ENCODE results near the gene SNAI1.
A peak's percentile ranks its signal among the peaks of the same experiment; 100 is the strongest.
"Not testable (repeated sequence)": the region's sequence is repeated elsewhere in the genome, so short reads cannot be mapped to it uniquely, and the experiment has no call there.

SNAI1 gene

GRCh38 chr20:49982346-49983122 lies at the start of gene SNAI1:
TSS of gene SNAI1 (plus strand) at chr20:49982980. CDS start at chr20:49983060, 80 bp downstream.
- DNase-seq = peak; percentile 93

GRCh38 chr20:49935746-49936152 lies 47.0 kb upstream of the SNAI1 start:
- DNase-seq = no peak

GRCh38 chr20:49936153-49937026 lies 46.4 kb upstream of the SNAI1 start, which contains the start of gene RNF114:
TSS of gene RNF114 (plus strand) at chr20:49936397. CDS start at chr20:49936413, 16 bp downstream.
- peak; percentile 96 for DNase-seq

- DNase-seq = no peak
Measured at GRCh38 chr20:49937027-49937929, 45.5 kb upstream of the SNAI1 start.

GRCh38 chr20:49938173-49939163 lies 44.3 kb upstream of the SNAI1 start:
- DNase-seq = peak; percentile 82

- DNase-seq = no peak
Measured at GRCh38 chr20:49941456-49941855, 41.3 kb upstream of the SNAI1 start.

- DNase-seq = no peak
Measured at GRCh38 chr20:49942303-49942702, 40.5 kb upstream of the SNAI1 start.

- DNase-seq = no peak
Measured at GRCh38 chr20:49942942-49943341, 39.8 kb upstream of the SNAI1 start.

GRCh38 chr20:49945306-49945700 lies 37.5 kb upstream of the SNAI1 start:
- DNase-seq = no peak

- no peak for DNase-seq
Measured at GRCh38 chr20:49945701-49946477, 36.9 kb upstream of the SNAI1 start.

GRCh38 chr20:49948178-49948577 lies 34.6 kb upstream of the SNAI1 start:
- DNase-seq = no peak

GRCh38 chr20:49948809-49949507 lies 33.8 kb upstream of the SNAI1 start:
- DNase-seq = no peak

GRCh38 chr20:49951151-49951550 lies 31.6 kb upstream of the SNAI1 start:
- no peak for DNase-seq

GRCh38 chr20:49955167-49955566 lies 27.6 kb upstream of the SNAI1 start:
- DNase-seq = no peak

- not testable (repeated sequence) for DNase-seq
Measured at GRCh38 chr20:49955830-49956396, 26.9 kb upstream of the SNAI1 start.

GRCh38 chr20:49956689-49957088 lies 26.1 kb upstream of the SNAI1 start:
- no peak for DNase-seq

GRCh38 chr20:49957089-49957938 lies 25.5 kb upstream of the SNAI1 start:
- DNase-seq = not testable (repeated sequence)

- no peak for DNase-seq
Measured at GRCh38 chr20:49961413-49961812, 21.4 kb upstream of the SNAI1 start.
